GM19240 (cell line): Measurements from ENCODE around the gene ZBTB7C.

Source experiments
- DNase-seq: peaks from one replicate; pipeline ENCODE4 v3.0.0; 2011; ENCODE audit warnings: low spot score; ENCODE audit not compliant: insufficient read length

ZBTB7C gene

DNA sequence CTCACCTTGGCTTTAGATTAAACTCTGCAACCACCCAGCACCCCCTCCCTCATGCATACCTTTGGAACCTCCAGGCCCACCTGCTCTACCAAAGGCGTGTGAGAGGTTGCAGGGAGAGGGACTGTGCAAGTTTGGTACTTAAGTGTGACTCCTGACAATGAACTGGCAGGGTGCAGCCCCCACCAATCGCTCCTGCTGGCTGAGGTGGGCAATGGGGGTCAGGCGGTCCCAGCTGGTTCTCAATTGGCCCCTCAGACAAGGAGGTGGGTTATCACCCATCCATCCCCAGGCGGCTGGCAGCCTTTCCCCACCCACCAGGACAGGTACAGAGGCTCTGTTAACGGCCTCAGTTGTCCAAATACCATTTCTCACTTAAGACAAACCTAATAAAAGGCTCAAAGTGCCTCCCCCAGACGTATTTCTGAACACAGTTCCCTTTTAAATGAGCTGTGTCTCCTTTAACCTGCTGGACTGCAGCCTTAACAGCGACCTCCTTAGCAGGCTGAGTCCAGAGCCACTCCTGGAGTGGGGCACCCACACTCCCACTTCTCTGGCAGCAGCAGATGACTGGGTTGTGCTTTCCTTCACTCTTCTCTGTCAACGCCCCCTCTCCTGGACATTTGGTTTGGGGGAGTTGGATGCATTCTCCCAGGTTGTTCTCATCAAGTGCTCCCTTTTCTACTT, 309.6 kb downstream of the ZBTB7C start:
- DNase-seq, result no peak

DNA sequence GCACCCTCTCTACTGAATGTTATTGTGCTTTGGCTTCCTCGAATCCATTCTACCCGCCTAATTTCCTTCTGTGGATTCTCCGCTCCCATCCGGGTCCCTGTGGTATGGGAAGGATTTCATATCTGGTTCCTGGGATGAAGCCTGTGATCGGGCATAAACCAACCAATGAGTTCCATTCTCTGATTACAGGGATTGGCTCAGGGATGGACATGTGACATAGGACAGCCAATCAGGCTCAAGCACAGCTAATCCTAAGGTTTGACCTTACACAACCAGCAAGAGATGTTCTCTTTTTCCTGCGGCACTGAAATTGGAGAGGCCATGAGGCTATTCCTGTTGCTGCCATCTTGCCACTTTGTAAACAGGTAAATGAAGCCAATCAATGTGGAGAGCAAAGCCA, 310.6 kb downstream of the ZBTB7C start:
- no peak for DNase-seq

- no peak for DNase-seq
Observed at GRCh38 chr18:48098007-48098406, 311.2 kb downstream of the ZBTB7C start.

- no peak for DNase-seq
Observed at GRCh38 chr18:48095726-48096125, 313.5 kb downstream of the ZBTB7C start.

DNA sequence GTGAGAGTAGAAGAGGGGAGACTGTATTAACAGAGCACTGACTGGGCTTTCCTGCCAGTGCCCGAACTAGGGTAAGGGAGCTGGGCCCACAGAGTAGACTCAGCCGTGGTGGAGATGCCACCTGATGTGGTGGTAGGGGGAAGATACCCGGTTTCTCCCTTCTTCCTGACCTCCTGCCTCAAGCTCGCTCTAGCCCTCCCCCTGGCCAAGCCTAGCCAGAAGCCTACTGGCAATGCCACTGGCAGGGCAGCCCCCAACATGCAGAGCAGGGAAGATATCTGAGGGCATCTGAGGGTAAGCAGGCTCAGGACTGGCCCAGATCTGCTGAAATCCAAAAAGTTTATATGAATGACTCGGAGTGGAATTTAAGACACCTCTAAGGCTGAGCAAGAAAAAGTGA, 316.1 kb downstream of the ZBTB7C start:
- no peak for DNase-seq

GRCh38 chr18:48091869-48092497, 317.2 kb downstream of the ZBTB7C start:
- no peak for DNase-seq

GRCh38 chr18:48090702-48091101, 318.5 kb downstream of the ZBTB7C start:
- DNase-seq, result no peak

DNA sequence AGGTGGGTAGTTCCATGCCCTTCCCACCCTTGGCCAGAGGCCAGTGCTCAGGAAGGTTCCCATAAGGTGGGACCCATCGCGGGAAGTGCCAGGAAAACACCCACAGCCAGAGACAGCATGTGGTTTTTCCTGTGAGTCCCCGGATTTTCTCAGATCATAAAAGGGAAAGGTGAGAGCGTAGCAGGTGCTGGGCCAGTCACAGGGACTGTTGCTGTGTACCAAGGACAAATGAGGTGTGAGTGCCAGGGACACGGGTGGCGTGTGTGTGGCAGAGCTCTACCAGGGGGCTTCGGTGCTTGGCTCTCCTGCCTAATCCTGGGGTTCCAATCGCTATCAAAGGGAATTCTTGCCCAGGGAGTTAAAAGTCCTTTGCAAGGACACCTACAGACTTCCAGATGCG, 319.2 kb downstream of the ZBTB7C start:
- no peak for DNase-seq

- DNase-seq, result no peak
Observed at GRCh38 chr18:48085781-48086487, 323.2 kb downstream of the ZBTB7C start.

DNA sequence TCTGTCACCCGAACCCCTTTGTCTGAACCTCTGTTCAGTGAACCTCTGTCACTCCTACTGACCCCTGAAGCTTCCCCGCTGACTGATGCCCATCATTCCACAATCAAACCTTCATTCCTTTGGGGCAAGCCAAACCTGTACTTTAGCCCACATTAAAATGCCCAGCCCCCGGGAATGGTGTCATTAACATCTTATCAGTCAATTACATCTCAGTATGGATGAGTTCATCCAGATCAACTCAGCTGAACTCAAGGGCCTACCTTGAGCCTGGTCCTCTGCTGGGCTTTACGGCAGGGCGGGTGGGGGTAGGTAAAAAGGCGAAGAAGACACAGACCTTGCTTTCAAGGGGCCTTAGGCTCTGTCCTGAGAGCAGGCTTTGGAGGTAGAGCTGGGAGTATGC, 324.3 kb downstream of the ZBTB7C start:
- DNase-seq, result no peak

DNA sequence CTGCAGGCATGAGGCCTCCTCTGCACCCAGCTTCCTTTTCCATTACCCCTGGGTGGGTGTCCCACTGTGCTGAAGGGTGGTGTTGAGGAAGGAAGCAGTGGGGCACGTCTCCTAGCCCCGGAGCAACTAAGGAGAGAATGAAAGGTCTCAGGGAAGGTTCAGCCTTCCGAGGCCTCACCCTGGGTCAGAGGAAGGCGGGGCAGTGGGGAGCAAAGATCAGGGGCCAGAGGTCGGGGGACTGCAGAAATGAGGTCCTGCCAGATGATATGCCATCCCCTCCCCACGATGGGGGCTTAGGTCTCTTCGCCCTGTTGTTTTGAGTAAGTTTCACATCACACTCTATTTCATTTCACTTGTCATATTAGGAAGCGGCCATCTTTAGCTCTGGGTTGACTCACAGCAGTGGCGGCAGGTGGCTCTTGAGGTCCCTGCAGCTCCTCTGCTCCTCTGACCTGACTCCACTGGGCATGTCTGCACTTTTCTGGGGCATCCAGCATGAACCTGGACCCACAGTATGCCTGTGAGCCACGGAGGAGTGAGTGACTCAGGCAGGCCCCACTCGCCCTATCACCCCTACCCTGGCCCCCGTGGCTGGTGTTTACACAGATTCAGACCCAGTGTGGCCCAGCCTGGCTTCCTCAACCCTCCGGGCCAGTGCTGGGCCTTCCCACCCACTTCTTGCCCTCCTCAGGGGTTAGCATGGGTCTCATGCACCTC, 325.0 kb downstream of the ZBTB7C start:
- DNase-seq, result no peak

- no peak for DNase-seq
Observed at GRCh38 chr18:48080546-48080945, 328.6 kb downstream of the ZBTB7C start.

GRCh38 chr18:48079885-48080284, 329.3 kb downstream of the ZBTB7C start:
- DNase-seq, result no peak

DNA sequence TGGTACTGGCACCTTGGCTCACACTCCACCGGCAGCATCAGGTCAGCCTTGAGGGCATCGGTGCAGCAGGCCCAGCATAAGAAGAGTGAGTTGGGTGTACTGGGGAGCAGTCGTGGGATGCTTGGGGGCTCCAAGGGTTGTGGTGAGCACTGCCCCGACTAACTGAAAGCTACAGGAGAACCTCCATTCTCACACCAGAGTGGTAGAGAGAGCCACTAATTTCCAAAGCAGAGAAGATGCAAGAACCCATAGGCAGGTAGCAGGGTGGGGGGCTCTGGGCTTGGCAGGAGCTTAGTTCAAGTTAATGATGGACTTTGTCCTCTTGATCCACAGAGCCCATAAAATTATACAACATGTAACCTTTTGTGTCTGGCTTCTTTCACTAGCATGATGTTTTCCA, 330.7 kb downstream of the ZBTB7C start:
- DNase-seq, result no peak

GRCh38 chr18:48077291-48077690, 331.9 kb downstream of the ZBTB7C start:
- no peak for DNase-seq

GRCh38 chr18:48076461-48076860, 332.7 kb downstream of the ZBTB7C start:
- no peak for DNase-seq

DNA sequence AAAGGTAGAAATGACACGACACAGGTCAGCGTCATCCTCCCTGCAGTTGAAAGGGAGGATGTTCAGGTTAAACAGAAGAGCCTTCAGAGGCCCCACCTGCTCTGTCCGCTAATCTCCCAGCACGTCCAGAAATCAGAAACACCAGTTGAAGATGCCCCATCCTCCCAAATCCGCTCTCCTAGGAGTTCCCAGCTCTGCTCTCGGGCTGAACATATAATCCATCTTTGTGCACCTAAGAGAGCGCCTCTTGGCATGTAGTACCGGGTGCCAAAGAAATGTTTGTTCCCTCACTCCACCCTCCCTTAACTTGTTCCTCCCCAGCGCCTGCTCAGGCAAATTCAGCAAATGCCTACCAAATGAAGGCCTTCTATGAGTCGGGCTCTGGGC, 333.5 kb downstream of the ZBTB7C start:
- no peak for DNase-seq

- DNase-seq, result no peak
Observed at GRCh38 chr18:48074929-48075706, 334.1 kb downstream of the ZBTB7C start.

GRCh38 chr18:48073211-48073930, 335.8 kb downstream of the ZBTB7C start:
- no peak for DNase-seq

GRCh38 chr18:48072428-48073204, 336.6 kb downstream of the ZBTB7C start:
- no peak for DNase-seq
